MM.1S (cell line): Measurements from ENCODE around the gene TOX3.

ENCODE experiments used
- CTCF ChIP-seq: fragments of 300-600 bp; sonication (generic); IDR thresholded peaks from 2 replicates; pipeline ENCODE4 v1.5.1; 2016; ENCODE audit warnings: antibody characterized with exemption, low read length, mixed read lengths
- EZH2 ChIP-seq: fragments of 300-600 bp; sonication (generic); optimal IDR thresholded peaks from 2 replicates; pipeline ENCODE3; 2017; ENCODE audit warnings: low read depth, mild to moderate bottlenecking, antibody characterized with exemption, low read length, mixed read lengths
- EZH2phosphoT487 ChIP-seq: fragments of 300-600 bp; sonication (generic); IDR thresholded peaks from 2 replicates; pipeline ENCODE4 v1.6.1; 2018; ENCODE audit warnings: antibody characterized with exemption, low read length

DNA sequence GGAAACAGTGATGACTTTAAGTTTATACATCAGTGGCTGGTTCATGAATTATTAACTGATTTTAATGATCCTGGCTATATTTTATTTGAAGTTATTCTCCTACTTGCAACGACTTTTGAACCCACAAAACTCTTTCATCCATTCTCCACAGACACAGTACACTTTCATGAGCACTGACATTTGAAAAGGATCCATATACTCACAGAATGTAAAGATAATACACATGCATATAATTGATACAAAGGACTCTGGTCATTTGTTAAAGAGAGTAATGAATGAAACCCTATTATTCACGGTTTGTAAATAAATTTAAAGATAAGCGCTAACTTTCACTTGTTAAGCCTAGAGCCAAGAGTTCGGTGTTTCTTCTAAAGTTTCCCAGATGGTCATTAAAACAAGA lies 3.3 kb downstream of the TOX3 start:
- TF ChIP-seq CTCF (no peak), EZH2 (no peak), EZH2phosphoT487 (no peak)
